HepG2 (cell line): ENCODE results near the gene DRAXIN. TPM values are rescaled to one million over a fixed set of nuclear protein-coding genes. Genes with fewer than 3 reads are reported as not detected.

Experiments used
- ARID4A ChIP-seq: sonication (generic); formaldehyde crosslinking; IDR thresholded peaks from 2 replicates; pipeline ENCODE4 v1.5.0; 2020; ENCODE audit warnings: mild to moderate bottlenecking, missing genetic modification reagents, borderline replicate concordance
- CCDC6 ChIP-seq: sonication (generic); formaldehyde crosslinking; IDR thresholded peaks from 2 replicates; pipeline ENCODE4 v1.8.1; 2022; ENCODE audit warnings: mild to moderate bottlenecking, missing genetic modification reagents, moderate library complexity
- EZH2 ChIP-seq: conservative IDR thresholded peaks from 2 replicates; pipeline ENCODE4 v1.6.1; 2012; ENCODE audit warnings: mild to moderate bottlenecking, low read depth, low read length, moderate library complexity
- HES4 ChIP-seq: sonication (generic); formaldehyde crosslinking; IDR thresholded peaks from 2 replicates; pipeline ENCODE4 v1.9.0; 2021; ENCODE audit warnings: mild to moderate bottlenecking, missing genetic modification reagents, borderline replicate concordance
- MBD4 ChIP-seq: IDR thresholded peaks from 2 replicates; pipeline ENCODE4 v1.6.1; 2012; ENCODE audit warnings: low read length, inconsistent platforms, borderline replicate concordance
- MNT ChIP-seq: fragments of 450-650 bp; IDR thresholded peaks from 2 replicates; pipeline ENCODE4 v1.6.1; 2016
- MTA1 ChIP-seq: sonication (generic); formaldehyde crosslinking; IDR thresholded peaks from 2 replicates; pipeline ENCODE4 v1.4.0; 2020; ENCODE audit warnings: missing genetic modification reagents, mild to moderate bottlenecking, borderline replicate concordance
- NR2F6 ChIP-seq, 2 experiments: IDR thresholded peaks; 2 replicates each; pipeline ENCODE4 v1.6.1; 2016; ENCODE audit warnings: antibody characterized with exemption in 1 of 2, mild to moderate bottlenecking in 1 of 2
- NR3C1 ChIP-seq: sonication (generic); formaldehyde crosslinking; IDR thresholded peaks from 2 replicates; pipeline ENCODE4 v1.4.0; 2020; ENCODE audit warnings: missing genetic modification reagents
- PBX2 ChIP-seq: IDR thresholded peaks from 2 replicates; pipeline ENCODE4 v1.6.1; 2016; ENCODE audit warnings: control low read depth
- RERE ChIP-seq: IDR thresholded peaks from 2 replicates; pipeline ENCODE4 v1.6.1; 2016; ENCODE audit warnings: low read depth, missing genetic modification reagents, missing compliant biosample characterization
- TEAD3 ChIP-seq: optimal IDR thresholded peaks from 2 replicates; pipeline ENCODE3; 2016; ENCODE audit warnings: borderline replicate concordance
- WIZ ChIP-seq: sonication (generic); formaldehyde crosslinking; IDR thresholded peaks from 2 replicates; pipeline ENCODE4 v1.5.1; 2020; ENCODE audit warnings: mild to moderate bottlenecking, missing genetic modification reagents
- ZC3H4 ChIP-seq: sonication (generic); formaldehyde crosslinking; IDR thresholded peaks from 2 replicates; pipeline ENCODE4 v1.4.0; 2020; ENCODE audit warnings: missing genetic modification reagents, borderline replicate concordance
- ZFP36L2 ChIP-seq: sonication (generic); formaldehyde crosslinking; IDR thresholded peaks from 2 replicates; pipeline ENCODE4 v1.4.0; 2020; ENCODE audit warnings: missing genetic modification reagents
- ZNF569 ChIP-seq: sonication (generic); formaldehyde crosslinking; IDR thresholded peaks from 2 replicates; pipeline ENCODE4 v1.5.0; 2020; ENCODE audit warnings: mild to moderate bottlenecking, missing genetic modification reagents, moderate library complexity, borderline replicate concordance
- polyA plus RNA-seq, 8 experiments: library from polyadenylated mRNA; depleted of rRNA in 3 of 8; stranded (reverse) in 7 of 8; unstranded in 1 of 8; fragments of >200 nt; fragmentation: Illumina TruSeq in 4 of 8; extraction: Trizol in 4 of 8; gene quantifications; 2 replicates each; pipeline versions ENCODE4 v1.2.1 to v1.2.3, GENCODE V29; 2011 to 2016; ENCODE audit warnings: low read depth in 4 of 8, missing spikeins in 1 of 8, mixed read lengths in 1 of 8; ENCODE audit not compliant: insufficient read depth in 1 of 8
- total RNA-seq, 5 experiments: library from RNA; depleted of rRNA; stranded (reverse); fragments of >200 nt; fragmentation: Illumina TruSeq; extraction: Trizol; gene quantifications; 2 replicates each; pipeline ENCODE4 v1.2.3, GENCODE V29; 2016; ENCODE audit warnings: low read depth in 1 of 5

Gene DRAXIN
- total and polyA plus RNA-seq, 2 of the 13 experiments (the other 11 are each of a cell fraction or from before 2014, with no cell fraction given): 0.02 TPM; not detected in 1

GRCh38 chr1:11681071-11681771, 10.3 kb upstream of the DRAXIN start, which contains the start of gene MAD2L2 (continued):
- TF ChIP-seq CCDC6 (CRISPR knock-in tag) (no peak), ZC3H4 (CRISPR knock-in tag) (no peak), WIZ (CRISPR knock-in tag) (no peak), ZNF569 (CRISPR knock-in tag) (no peak), NR2F6 (IDR thresholded peaks at IDR 0.05) (no peak), NR2F6 (CRISPR knock-in tag; IDR thresholded peaks at IDR 0.05) (peak; percentile 23; the same call in 1 of the 2 replicates), ARID4A (peak; percentile 86; the same call in 1 of the 2 replicates), RERE (CRISPR knock-in tag) (no peak), TEAD3 (peak; percentile 61), HES4 (CRISPR knock-in tag) (0 out of 2 replicates have a peak, but pooled peaks have one; percentile 12), NR3C1 (no peak), MBD4 (no peak), EZH2 (no peak), ZFP36L2 (CRISPR knock-in tag) (no peak), MNT (no peak), PBX2 (CRISPR knock-in tag) (no peak), MTA1 (CRISPR knock-in tag) (no peak; the same call in 1 of the 2 replicates)
